Measurements from ENCODE around the gene SIRT3.

The SIRT3 gene

DNA sequence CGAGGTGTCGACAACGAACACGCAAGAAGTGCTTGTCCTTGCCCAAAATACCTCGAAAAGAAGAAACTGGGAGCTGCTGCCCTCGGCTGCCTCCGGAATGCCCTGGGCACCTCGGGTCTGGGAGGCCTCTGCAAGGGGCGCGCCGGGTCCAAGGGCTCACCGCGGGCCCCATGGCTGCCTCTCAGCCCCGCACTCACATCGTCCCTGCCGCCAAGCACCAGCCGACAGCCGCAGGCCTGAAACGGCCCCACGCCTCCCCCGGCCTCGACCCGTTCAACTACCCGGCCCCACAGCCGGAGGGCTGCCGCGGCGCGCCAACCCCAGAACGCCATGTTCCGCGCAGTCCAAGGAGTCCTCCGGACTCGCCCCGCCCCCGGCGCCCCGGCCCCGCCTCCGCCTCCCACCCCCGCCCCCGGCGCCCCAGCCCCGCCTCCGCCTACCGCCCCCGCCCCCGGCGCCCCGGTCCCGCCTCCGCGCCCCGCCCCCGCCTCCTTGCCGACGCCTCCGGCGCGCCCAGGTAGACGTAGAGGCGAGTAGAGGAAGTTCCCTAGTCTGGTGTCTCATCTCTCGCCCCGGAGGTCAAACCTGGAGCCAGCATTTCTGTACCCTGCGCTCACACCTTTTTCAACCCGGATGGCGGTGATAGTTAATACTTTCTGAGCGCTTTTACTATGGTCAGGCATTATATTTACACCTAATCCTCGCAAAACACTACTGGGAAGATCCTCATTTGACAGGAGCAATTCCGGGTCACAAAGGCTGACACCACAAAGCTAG is at the start of gene SIRT3:
Gene SIRT3, minus strand, starts transcription at position 346 of the 777 bp plus-strand sequence. Its CDS starts 14 bp downstream, at position 332.
- peak; percentile 52 to 61 for DNase-seq (ENCODE audit: low read depth in 2 of 2, low spot score in 1 of 2)

DNA sequence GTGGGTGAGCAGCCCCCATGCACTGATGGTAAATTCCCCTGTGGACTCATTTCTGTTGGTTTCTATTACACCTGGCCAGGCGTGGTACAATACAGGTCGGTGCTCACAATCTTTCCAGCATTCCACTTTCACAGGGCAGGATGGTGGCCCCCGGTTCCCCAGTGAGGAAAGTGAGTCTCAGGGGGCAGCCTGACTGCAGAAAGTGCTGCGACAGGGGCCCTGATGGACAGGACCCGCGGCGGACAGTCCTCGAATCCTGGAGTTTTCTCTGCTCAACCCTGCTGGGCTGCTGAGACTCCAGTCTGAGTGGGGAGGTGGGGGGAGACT is 49.7 kb upstream of the SIRT3 start:
- no peak for DNase-seq (ENCODE audit: low read depth in 2 of 2, low spot score in 1 of 2)

DNA sequence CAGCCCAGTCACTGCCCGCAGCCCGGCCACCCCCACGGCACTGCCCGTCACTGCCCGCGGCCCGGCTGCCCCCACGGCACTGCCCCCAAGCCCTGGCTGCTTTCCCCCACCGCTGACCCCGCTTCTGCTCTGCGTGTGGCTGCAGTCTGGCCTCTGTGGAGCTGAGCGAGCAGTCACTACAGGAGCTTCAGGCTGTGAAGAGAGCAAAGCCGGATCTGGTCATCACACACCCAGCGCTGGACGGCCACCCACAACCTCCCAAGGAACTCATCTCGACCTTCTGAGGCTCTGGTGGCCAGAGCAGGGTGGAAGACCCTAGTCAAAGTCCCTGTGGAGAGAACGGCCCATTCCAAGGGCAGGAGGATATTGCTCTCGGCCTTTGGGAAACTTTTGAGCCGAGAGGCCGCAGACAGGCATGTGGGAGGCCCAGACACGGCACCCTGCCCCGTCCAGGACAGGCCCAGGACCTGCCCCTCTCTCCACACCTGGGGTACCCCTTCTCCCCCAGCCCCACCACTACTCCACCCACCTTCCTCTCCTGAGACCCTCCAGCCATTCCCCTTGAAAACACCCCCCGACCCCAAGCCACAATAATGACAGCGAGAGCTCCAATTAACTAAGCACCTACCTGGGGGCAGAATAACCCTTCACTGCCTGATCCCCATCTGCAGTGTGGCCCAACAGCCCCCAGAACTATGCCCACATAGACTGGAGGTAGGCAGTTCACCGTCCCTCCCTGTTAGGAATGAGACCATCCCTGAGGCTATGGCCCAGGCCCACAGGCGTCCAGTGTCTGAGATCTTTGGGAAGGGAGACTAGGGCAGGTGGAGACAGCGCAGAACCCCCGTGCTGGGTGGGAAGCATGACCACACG is 49.1 kb upstream of the SIRT3 start:
- no peak for DNase-seq (ENCODE audit: low read depth in 2 of 2, low spot score in 1 of 2)

DNA sequence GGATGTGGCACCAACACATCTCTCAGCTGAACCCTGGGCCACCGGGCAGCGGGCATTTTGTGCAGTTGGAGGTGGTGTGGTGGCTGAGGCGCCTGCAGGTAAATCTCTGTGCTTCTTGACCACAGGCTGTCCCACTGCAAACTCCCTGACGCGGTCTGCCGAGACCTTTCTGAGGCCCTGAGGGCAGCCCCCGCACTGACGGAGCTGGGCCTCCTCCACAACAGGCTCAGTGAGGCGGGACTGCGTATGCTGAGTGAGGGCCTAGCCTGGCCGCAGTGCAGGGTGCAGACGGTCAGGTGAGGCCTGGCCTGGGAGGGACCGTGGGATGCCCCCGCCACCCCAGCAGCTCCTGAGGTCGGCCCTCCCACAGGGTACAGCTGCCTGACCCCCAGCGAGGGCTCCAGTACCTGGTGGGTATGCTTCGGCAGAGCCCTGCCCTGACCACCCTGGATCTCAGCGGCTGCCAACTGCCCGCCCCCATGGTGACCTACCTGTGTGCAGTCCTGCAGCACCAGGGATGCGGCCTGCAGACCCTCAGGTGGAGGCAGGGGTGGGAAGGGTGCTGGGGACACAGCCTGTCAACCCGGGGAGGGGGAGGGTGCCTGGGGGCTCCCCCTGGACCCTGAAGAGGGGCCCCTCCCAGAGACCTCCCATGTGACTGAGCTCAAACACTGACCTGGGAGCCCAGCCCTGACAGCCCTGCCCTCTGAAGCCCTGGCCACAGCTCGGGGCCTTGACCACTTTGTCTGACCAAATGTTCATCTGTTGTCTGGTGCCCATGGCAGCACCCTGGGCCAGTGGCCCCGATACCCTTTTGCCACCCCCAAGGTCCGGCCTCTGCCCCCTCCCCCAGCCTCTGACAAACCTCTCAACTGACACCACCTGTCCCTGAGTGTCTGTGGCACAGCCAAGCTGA is 48.2 kb upstream of the SIRT3 start:
- no peak for DNase-seq (ENCODE audit: low read depth in 2 of 2, low spot score in 1 of 2)

DNA sequence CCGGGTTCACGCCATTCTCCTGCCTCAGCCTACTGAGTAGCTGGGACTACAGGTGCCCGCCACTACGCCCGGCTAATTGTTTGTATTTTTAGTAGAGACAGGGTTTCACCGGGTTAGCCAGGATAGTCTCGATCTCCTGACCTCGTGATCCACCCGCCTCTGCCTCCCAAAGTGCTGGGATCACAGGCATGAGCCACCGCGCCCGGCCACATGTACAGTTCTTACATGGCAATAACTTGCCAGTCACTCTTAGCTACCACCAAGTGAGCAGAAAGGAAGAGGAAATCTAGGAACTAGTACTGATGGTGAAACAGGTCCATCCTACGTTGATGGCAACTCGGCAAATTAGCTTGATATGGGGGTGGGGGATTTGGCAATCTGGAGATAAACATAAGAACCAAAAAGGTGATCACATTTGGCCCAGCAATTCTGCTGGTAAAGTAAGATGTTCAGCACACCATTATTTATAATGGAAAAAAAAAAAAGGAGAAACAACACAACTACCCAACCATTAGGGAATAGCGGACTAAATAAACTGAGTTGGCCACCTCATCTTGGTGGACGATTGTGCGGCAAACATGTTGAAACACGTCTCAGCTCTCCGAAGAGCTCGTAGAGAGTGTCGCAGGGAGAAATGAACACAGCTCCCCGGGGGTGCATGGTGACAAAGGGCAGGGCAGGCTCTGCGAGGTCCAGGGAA is 47.4 kb upstream of the SIRT3 start:
- DNase-seq (ENCODE audit: low read depth in 2 of 2, low spot score in 1 of 2), result no peak

DNA sequence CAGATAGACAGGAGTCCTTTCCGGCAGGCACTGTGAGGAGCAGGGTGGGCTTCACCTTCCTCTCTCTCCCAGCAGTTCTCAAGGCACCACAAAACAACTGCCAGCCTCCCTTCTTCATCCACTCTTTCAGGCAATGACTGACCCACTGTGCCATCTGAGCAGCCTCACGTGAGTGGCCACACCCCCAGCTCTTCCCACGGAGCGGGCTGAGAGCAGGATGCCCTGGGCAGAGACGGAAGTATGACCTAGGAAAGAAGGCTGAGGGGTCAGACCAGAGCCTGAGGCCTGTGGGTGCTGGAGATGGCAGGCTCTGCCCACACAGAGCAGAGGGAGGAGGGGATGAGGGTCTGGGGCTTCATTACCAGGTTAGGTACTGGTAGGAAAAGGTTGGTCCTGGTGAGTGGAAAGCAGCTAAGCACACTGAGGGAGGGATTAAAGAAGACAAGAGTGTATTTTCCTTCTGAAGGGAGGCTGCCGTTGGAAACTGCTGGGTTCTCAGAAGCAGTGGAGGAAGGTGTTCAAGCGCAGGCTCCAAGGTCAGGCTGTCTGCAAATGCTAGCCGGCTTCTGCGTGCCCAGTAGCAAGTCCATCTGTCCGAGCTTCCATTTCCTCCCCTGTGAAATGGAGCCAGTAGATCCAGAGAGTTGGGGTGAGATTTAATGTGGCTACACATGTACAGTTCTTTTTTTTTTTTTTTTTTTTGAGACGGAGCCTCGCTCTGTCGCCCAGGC is 46.7 kb upstream of the SIRT3 start:
- no peak for DNase-seq (ENCODE audit: low read depth in 2 of 2, low spot score in 1 of 2)

DNA sequence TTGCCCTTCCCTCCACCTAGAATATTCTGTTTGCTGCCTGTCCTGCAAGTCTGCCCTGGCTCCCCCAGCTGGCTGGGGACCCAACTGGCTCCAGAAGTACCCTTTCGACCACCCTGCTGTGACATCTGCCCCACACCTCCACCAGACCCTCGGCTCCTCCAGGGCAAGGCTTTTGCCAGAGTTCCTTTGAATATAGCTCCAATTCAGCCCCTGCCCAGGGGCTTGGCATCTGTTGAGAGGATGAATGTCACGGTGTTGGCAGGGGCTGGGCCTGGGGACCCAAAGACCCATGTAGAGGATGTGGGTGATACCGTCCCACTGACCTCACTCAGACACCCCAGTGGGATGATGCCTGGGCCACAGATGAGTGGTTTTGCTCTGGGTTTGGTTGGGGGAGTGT is 46.0 kb upstream of the SIRT3 start:
- no peak for DNase-seq (ENCODE audit: low read depth in 2 of 2, low spot score in 1 of 2)

DNA sequence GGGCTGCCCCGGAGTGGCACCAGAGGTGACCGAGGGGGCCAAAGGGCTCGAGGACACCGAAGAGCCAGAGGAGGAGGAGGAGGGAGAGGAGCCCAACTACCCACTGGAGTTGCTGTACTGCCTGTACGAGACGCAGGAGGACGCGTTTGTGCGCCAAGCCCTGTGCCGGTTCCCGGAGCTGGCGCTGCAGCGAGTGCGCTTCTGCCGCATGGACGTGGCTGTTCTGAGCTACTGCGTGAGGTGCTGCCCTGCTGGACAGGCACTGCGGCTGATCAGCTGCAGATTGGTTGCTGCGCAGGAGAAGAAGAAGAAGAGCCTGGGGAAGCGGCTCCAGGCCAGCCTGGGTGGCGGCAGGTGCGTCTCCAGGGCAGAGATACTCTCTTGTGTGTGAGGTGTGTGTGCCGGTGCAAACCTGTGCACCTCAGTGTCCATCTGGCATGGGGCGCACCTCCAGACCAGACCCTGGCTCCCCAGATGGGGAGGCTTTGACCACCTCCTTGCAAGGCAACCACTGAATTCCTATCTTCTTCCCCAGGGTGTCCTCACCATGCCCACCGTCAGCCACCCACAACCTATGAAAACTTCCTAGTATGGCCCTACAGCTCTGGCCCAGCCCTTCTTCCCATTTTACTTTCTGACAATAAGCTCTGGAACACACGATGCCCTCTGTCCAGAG is 45.5 kb upstream of the SIRT3 start:
- DNase-seq (ENCODE audit: low read depth in 2 of 2, low spot score in 1 of 2), result no peak

DNA sequence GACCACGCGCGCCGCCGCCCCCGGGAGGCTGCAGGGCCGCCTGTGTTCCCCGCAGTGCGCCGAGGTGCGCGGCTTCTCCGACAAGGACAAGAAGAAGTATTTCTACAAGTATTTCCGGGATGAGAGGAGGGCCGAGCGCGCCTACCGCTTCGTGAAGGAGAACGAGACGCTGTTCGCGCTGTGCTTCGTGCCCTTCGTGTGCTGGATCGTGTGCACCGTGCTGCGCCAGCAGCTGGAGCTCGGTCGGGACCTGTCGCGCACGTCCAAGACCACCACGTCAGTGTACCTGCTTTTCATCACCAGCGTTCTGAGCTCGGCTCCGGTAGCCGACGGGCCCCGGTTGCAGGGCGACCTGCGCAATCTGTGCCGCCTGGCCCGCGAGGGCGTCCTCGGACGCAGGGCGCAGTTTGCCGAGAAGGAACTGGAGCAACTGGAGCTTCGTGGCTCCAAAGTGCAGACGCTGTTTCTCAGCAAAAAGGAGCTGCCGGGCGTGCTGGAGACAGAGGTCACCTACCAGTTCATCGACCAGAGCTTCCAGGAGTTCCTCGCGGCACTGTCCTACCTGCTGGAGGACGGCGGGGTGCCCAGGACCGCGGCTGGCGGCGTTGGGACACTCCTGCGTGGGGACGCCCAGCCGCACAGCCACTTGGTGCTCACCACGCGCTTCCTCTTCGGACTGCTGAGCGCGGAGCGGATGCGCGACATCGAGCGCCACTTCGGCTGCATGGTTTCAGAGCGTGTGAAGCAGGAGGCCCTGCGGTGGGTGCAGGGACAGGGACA is 44.8 kb upstream of the SIRT3 start:
- no peak for DNase-seq (ENCODE audit: low read depth in 2 of 2, low spot score in 1 of 2)

DNA sequence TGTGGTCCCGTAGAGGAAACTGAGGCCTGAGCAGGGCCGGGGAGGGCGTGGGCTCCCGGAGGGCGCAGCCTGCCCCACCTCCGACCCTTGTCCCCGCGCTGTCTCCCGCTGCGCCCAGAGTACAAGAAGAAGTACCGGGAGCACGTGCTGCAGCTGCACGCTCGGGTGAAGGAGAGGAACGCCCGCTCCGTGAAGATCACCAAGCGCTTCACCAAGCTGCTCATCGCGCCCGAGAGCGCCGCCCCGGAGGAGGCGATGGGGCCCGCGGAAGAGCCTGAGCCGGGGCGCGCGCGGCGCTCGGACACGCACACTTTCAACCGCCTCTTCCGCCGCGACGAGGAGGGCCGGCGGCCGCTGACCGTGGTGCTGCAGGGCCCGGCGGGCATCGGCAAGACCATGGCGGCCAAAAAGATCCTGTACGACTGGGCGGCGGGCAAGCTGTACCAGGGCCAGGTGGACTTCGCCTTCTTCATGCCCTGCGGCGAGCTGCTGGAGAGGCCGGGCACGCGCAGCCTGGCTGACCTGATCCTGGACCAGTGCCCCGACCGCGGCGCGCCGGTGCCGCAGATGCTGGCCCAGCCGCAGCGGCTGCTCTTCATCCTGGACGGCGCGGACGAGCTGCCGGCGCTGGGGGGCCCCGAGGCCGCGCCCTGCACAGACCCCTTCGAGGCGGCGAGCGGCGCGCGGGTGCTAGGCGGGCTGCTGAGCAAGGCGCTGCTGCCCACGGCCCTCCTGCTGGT is 44.0 kb upstream of the SIRT3 start:
- DNase-seq (ENCODE audit: low read depth in 2 of 2, low spot score in 1 of 2), result no peak

DNA sequence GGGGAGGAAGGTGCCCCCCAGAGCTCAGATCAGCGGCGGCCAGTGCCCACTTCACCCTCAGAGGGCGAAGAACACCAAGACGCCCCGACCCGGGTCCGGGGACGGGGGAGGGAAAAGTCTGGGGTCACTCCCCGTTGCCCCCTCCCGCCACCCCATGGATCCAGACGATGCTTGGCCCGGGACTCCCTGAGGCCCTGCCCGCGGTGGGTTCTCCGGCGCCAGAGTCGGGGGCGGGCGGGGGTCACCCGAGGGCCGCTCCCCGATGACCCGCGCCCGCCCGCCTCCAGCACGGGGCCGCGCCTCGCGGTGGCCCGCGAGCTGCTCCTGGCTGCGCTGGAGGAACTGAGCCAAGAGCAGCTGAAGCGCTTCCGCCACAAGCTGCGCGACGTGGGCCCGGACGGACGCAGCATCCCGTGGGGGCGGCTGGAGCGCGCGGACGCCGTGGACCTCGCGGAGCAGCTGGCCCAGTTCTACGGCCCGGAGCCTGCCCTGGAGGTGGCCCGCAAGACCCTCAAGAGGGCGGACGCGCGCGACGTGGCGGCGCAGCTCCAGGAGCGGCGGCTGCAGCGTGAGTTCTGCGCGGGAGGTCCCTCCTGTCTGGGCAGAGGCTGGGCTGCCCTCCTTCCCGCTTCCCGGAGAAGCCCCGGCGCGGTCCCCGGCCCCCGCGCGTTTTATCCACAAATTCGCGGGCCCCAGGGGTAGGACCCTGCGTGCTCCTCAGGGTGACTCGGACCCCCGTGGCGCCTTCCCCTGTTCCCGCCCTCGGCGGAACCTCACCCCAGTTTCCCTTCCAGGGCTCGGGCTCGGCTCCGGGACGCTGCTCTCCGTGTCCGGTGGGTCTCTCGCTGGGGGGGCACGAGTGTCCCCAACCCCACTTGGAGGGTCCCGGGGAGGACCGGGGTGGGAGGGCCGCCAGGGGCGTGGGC is 43.2 kb upstream of the SIRT3 start:
- no peak for DNase-seq (ENCODE audit: low read depth in 2 of 2, low spot score in 1 of 2)

DNA sequence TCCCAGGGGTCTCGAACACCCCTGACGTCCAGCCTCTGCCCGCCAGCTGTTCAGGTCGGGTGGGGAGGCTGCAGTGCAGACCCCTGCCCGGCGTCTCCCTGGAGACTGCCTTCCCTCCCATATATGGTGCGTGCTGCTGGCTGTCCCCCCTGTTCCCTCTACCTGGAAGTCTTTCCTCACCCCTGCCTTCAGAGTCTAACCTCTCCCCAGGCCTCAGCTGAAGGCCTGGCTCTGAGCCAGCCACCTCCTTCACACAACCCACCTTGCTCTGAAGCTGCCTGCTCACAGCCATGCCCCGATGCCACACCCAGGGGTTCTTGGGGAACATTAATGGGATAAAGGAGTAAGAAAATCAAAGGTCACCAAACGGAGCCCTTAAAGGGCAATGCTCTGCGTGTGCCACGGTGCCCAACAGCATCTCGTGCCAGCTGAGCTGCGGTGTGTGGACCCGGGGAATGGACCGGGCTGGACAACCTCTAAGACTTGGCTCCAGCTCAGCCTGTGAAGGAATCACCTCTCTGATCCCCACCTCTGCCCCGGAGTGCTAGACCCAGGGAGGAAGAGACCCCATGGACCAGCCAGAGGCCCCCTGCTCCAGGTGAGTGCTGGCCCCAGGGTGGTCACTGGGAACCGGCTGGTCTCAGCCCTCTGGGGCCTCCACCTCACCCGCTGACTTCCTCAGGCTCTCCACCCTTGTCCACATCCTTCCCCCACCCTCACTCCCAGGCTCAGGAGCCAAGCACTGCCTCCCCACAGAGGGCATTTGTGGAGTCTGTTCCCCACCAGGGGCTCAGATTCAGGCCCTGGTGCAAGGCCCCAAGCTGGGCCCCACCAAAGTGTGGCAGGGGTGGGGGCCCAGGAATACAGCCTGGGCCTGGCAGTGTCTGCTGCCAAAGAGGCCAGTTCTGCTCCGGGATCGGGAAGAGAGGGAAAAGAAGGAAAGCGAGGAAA is 42.1 kb upstream of the SIRT3 start, which contains the start of gene NLRP6:
Gene NLRP6, plus strand, starts transcription at position 407 of the 951 bp plus-strand sequence. Its CDS starts 163 bp downstream, at position 570.
- DNase-seq (ENCODE audit: low read depth in 2 of 2, low spot score in 1 of 2), result no peak

DNA sequence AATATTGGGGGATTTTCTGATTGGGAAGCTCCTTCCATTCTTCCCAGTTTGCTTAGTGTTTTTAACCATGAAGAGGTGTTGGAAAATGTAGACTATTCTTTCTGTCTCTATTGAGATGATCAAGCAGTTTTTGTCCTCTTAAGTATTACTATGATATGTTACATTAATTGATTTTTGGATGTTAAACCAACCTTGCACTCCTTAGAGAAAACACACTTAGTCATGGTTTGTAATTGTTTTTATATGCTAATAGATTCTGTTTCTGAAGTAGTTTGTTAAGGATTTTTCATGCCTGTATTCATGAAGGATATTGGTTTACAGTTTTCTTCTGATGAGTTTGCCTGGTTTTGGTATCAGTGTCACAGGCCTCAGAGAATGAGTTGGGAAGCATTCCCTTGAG is 40.1 kb upstream of the SIRT3 start:
- DNase-seq (ENCODE audit: low read depth in 2 of 2, low spot score in 1 of 2), result no peak

DNA sequence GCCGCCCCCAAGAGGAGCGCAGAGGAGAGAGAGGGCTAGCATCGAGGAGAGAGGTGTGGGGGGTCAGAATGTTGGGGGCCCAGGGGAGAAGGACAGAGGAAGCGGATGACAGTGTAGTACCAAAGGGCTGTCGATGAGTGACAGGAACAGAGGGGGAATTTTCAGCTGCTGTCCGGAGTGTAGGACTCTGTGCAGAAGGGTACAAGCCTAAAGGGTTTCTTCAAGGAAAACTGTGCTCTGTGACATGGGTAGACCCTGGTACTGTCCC is 36.7 kb upstream of the SIRT3 start:
- no peak for DNase-seq (ENCODE audit: low read depth in 2 of 2, low spot score in 1 of 2)

DNA sequence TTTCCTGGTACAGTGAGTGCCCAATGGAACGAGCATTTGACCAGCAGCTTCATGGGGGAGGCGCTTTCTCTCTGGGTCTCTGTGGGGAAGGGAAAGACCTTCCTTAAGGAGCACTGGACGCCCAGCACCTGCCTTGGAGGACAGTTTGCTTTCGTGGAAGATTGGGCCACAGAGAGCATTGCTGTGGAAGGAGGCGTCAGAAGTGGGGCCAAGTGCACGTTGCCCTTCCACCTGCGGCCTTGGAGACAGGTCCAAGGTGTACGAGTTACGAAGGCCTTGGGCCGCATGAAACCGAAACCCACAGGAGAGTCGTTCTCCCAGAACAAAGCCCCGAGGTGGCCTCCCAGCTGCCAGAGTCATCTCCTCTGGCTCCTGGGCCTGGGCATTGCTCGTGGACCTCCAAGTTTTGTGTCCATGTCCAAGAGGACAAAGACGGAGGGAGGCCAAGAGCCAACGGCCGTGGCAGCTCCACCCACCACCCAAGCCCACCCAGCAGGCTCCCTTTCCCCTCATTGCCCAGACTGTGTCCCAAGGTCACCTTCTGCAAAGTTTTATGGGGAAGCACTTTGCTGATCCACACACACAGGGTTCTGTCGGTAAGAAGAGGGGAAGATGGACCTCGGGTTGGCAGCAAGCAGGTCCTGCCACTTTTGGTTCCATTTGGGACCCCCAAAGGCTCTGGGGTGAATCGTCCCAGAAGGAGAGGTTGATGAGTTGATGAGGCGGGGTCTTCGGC is 36.2 kb upstream of the SIRT3 start:
- no peak for DNase-seq (ENCODE audit: low read depth in 2 of 2, low spot score in 1 of 2)

Data from stimulated activated CD8-positive, alpha-beta memory T cell treated with anti-CD3 and anti-CD28 coated beads, Interleukin-4, amount 100 ng/mL, for 4 hours (primary cell).